ENCODE data around the gene ARHGEF7.

The ARHGEF7 gene

GRCh38 chr13:111130116-111130508 lies 15.0 kb downstream of the ARHGEF7 start:
- H3K4me3 ChIP-seq (ENCODE audit: low read depth in 1 of 2, low read length in 2 of 2), result no peak overlapping the region
- H3K36me3 ChIP-seq (ENCODE audit: control insufficient read depth in 1 of 2, insufficient read depth in 2 of 2, low read length in 2 of 2), result no peaks in the 10 kb centered on the region
- H3K27me3 ChIP-seq (ENCODE audit: control insufficient read depth in 1 of 2, insufficient read depth in 2 of 2, low read length in 2 of 2), result peaks cover 0 to 13% of the 10 kb centered on the region in 2 donors
- no peaks in the 10 kb centered on the region for H3K4me1 ChIP-seq (ENCODE audit: control insufficient read depth in 1 of 2, insufficient read depth in 2 of 2, low read length in 2 of 2)
- no peaks in the 10 kb centered on the region for H3K9me3 ChIP-seq (ENCODE audit: control insufficient read depth in 1 of 2, low read length in 2 of 2)
- no peak overlapping the region for H3K9ac ChIP-seq (ENCODE audit: low read depth in 1 of 2, low read length in 2 of 2)
- H3K27ac ChIP-seq (ENCODE audit: low read depth, low read length), result no peak overlapping the region

GRCh38 chr13:111131048-111131447 lies 15.9 kb downstream of the ARHGEF7 start:
- H3K27ac ChIP-seq (ENCODE audit: low read depth, low read length), result no peak overlapping the region
- no peaks in the 10 kb centered on the region for H3K4me1 ChIP-seq (ENCODE audit: control insufficient read depth in 1 of 2, insufficient read depth in 2 of 2, low read length in 2 of 2)
- no peaks in the 10 kb centered on the region for H3K36me3 ChIP-seq (ENCODE audit: control insufficient read depth in 1 of 2, insufficient read depth in 2 of 2, low read length in 2 of 2)
- peaks cover 0 to 13% of the 10 kb centered on the region in 2 donors for H3K27me3 ChIP-seq (ENCODE audit: control insufficient read depth in 1 of 2, insufficient read depth in 2 of 2, low read length in 2 of 2)
- H3K4me3 ChIP-seq (ENCODE audit: low read depth in 1 of 2, low read length in 2 of 2), result no peak overlapping the region
- H3K9me3 ChIP-seq (ENCODE audit: control insufficient read depth in 1 of 2, low read length in 2 of 2), result no peaks in the 10 kb centered on the region
- H3K9ac ChIP-seq (ENCODE audit: low read depth in 1 of 2, low read length in 2 of 2), result no peak overlapping the region

- Histone ChIP-seq H3K9ac (ENCODE audit: low read depth in 1 of 2, low read length in 2 of 2) (no peak overlapping the region), H3K4me1 (ENCODE audit: control insufficient read depth in 1 of 2, insufficient read depth in 2 of 2, low read length in 2 of 2) (no peaks in the 10 kb centered on the region), H3K36me3 (ENCODE audit: control insufficient read depth in 1 of 2, insufficient read depth in 2 of 2, low read length in 2 of 2) (no peaks in the 10 kb centered on the region), H3K4me3 (ENCODE audit: low read depth in 1 of 2, low read length in 2 of 2) (no peak overlapping the region), H3K9me3 (ENCODE audit: control insufficient read depth in 1 of 2, low read length in 2 of 2) (no peaks in the 10 kb centered on the region), H3K27ac (ENCODE audit: low read depth, low read length) (no peak overlapping the region), H3K27me3 (ENCODE audit: control insufficient read depth in 1 of 2, insufficient read depth in 2 of 2, low read length in 2 of 2) (peaks cover 0 to 9% of the 10 kb centered on the region in 2 donors)
These were observed 16.5 kb downstream of the ARHGEF7 start for GRCh38 chr13:111131611-111132010.

GRCh38 chr13:111132948-111133347 lies 17.8 kb downstream of the ARHGEF7 start:
- H3K4me1 ChIP-seq (ENCODE audit: control insufficient read depth in 1 of 2, insufficient read depth in 2 of 2, low read length in 2 of 2), result no peaks in the 10 kb centered on the region
- H3K36me3 ChIP-seq (ENCODE audit: control insufficient read depth in 1 of 2, insufficient read depth in 2 of 2, low read length in 2 of 2), result no peaks in the 10 kb centered on the region
- H3K27ac ChIP-seq (ENCODE audit: low read depth, low read length), result no peak overlapping the region
- H3K27me3 ChIP-seq (ENCODE audit: control insufficient read depth in 1 of 2, insufficient read depth in 2 of 2, low read length in 2 of 2), result peaks cover 2 to 6% of the 10 kb centered on the region in 2 donors
- H3K9ac ChIP-seq (ENCODE audit: low read depth in 1 of 2, low read length in 2 of 2), result no peak overlapping the region
- H3K9me3 ChIP-seq (ENCODE audit: control insufficient read depth in 1 of 2, low read length in 2 of 2), result no peaks in the 10 kb centered on the region
- no peak overlapping the region for H3K4me3 ChIP-seq (ENCODE audit: low read depth in 1 of 2, low read length in 2 of 2)

GRCh38 chr13:111139452-111139851 lies 24.3 kb downstream of the ARHGEF7 start:
- Histone ChIP-seq H3K27ac (ENCODE audit: low read depth, low read length) (no peak overlapping the region), H3K9ac (ENCODE audit: low read depth in 1 of 2, low read length in 2 of 2) (no peak overlapping the region), H3K36me3 (ENCODE audit: control insufficient read depth in 1 of 2, insufficient read depth in 2 of 2, low read length in 2 of 2) (no peaks in the 10 kb centered on the region), H3K27me3 (ENCODE audit: control insufficient read depth in 1 of 2, insufficient read depth in 2 of 2, low read length in 2 of 2) (peaks cover 10 to 15% of the 10 kb centered on the region in 2 donors), H3K9me3 (ENCODE audit: control insufficient read depth in 1 of 2, low read length in 2 of 2) (no peaks in the 10 kb centered on the region), H3K4me3 (ENCODE audit: low read depth in 1 of 2, low read length in 2 of 2) (no peak overlapping the region), H3K4me1 (ENCODE audit: control insufficient read depth in 1 of 2, insufficient read depth in 2 of 2, low read length in 2 of 2) (no peaks in the 10 kb centered on the region)

- Histone ChIP-seq H3K36me3 (ENCODE audit: control insufficient read depth in 1 of 2, insufficient read depth in 2 of 2, low read length in 2 of 2) (no peaks in the 10 kb centered on the region), H3K27me3 (ENCODE audit: control insufficient read depth in 1 of 2, insufficient read depth in 2 of 2, low read length in 2 of 2) (peaks cover 10 to 15% of the 10 kb centered on the region in 2 donors), H3K27ac (ENCODE audit: low read depth, low read length) (no peak overlapping the region), H3K9me3 (ENCODE audit: control insufficient read depth in 1 of 2, low read length in 2 of 2) (no peaks in the 10 kb centered on the region), H3K4me1 (ENCODE audit: control insufficient read depth in 1 of 2, insufficient read depth in 2 of 2, low read length in 2 of 2) (no peaks in the 10 kb centered on the region), H3K9ac (ENCODE audit: low read depth in 1 of 2, low read length in 2 of 2) (no peak overlapping the region), H3K4me3 (ENCODE audit: low read depth in 1 of 2, low read length in 2 of 2) (no peak overlapping the region)
These were observed 24.9 kb downstream of the ARHGEF7 start for GRCh38 chr13:111139873-111140561.

- H3K27ac ChIP-seq (ENCODE audit: low read depth, low read length), result no peak overlapping the region
- H3K36me3 ChIP-seq (ENCODE audit: control insufficient read depth in 1 of 2, insufficient read depth in 2 of 2, low read length in 2 of 2), result no peaks in the 10 kb centered on the region
- H3K9me3 ChIP-seq (ENCODE audit: control insufficient read depth in 1 of 2, low read length in 2 of 2), result no peaks in the 10 kb centered on the region
- no peak overlapping the region for H3K9ac ChIP-seq (ENCODE audit: low read depth in 1 of 2, low read length in 2 of 2)
- H3K4me3 ChIP-seq (ENCODE audit: low read depth in 1 of 2, low read length in 2 of 2), result no peak overlapping the region
- H3K27me3 ChIP-seq (ENCODE audit: control insufficient read depth in 1 of 2, insufficient read depth in 2 of 2, low read length in 2 of 2), result peaks cover 10 to 15% of the 10 kb centered on the region in 2 donors
- H3K4me1 ChIP-seq (ENCODE audit: control insufficient read depth in 1 of 2, insufficient read depth in 2 of 2, low read length in 2 of 2), result no peaks in the 10 kb centered on the region
These were observed 25.5 kb downstream of the ARHGEF7 start for GRCh38 chr13:111140562-111141105.

GRCh38 chr13:111142472-111142871 lies 27.4 kb downstream of the ARHGEF7 start:
- peaks cover 10 to 11% of the 10 kb centered on the region in 2 donors for H3K27me3 ChIP-seq (ENCODE audit: control insufficient read depth in 1 of 2, insufficient read depth in 2 of 2, low read length in 2 of 2)
- no peak overlapping the region for H3K27ac ChIP-seq (ENCODE audit: low read depth, low read length)
- no peaks in the 10 kb centered on the region for H3K4me1 ChIP-seq (ENCODE audit: control insufficient read depth in 1 of 2, insufficient read depth in 2 of 2, low read length in 2 of 2)
- H3K36me3 ChIP-seq (ENCODE audit: control insufficient read depth in 1 of 2, insufficient read depth in 2 of 2, low read length in 2 of 2), result no peaks in the 10 kb centered on the region
- no peaks in the 10 kb centered on the region for H3K9me3 ChIP-seq (ENCODE audit: control insufficient read depth in 1 of 2, low read length in 2 of 2)
- H3K9ac ChIP-seq (ENCODE audit: low read depth in 1 of 2, low read length in 2 of 2), result no peak overlapping the region
- no peak overlapping the region for H3K4me3 ChIP-seq (ENCODE audit: low read depth in 1 of 2, low read length in 2 of 2)

GRCh38 chr13:111143865-111144540 lies 28.9 kb downstream of the ARHGEF7 start:
- no peak overlapping the region for H3K9ac ChIP-seq (ENCODE audit: low read depth in 1 of 2, low read length in 2 of 2)
- no peak overlapping the region for H3K27ac ChIP-seq (ENCODE audit: low read depth, low read length)
- H3K4me3 ChIP-seq (ENCODE audit: low read depth in 1 of 2, low read length in 2 of 2), result no peak overlapping the region
- no peaks in the 10 kb centered on the region for H3K9me3 ChIP-seq (ENCODE audit: control insufficient read depth in 1 of 2, low read length in 2 of 2)
- H3K27me3 ChIP-seq (ENCODE audit: control insufficient read depth in 1 of 2, insufficient read depth in 2 of 2, low read length in 2 of 2), result peaks cover 12 to 13% of the 10 kb centered on the region in 2 donors
- H3K36me3 ChIP-seq (ENCODE audit: control insufficient read depth in 1 of 2, insufficient read depth in 2 of 2, low read length in 2 of 2), result no peaks in the 10 kb centered on the region
- H3K4me1 ChIP-seq (ENCODE audit: control insufficient read depth in 1 of 2, insufficient read depth in 2 of 2, low read length in 2 of 2), result no peaks in the 10 kb centered on the region

- Histone ChIP-seq H3K4me3 (ENCODE audit: low read depth in 1 of 2, low read length in 2 of 2) (no peak overlapping the region), H3K36me3 (ENCODE audit: control insufficient read depth in 1 of 2, insufficient read depth in 2 of 2, low read length in 2 of 2) (no peaks in the 10 kb centered on the region), H3K9ac (ENCODE audit: low read depth in 1 of 2, low read length in 2 of 2) (no peak overlapping the region), H3K9me3 (ENCODE audit: control insufficient read depth in 1 of 2, low read length in 2 of 2) (no peaks in the 10 kb centered on the region), H3K27ac (ENCODE audit: low read depth, low read length) (no peak overlapping the region), H3K4me1 (ENCODE audit: control insufficient read depth in 1 of 2, insufficient read depth in 2 of 2, low read length in 2 of 2) (no peaks in the 10 kb centered on the region), H3K27me3 (ENCODE audit: control insufficient read depth in 1 of 2, insufficient read depth in 2 of 2, low read length in 2 of 2) (peaks cover 10 to 12% of the 10 kb centered on the region in 2 donors)
These were observed 30.0 kb downstream of the ARHGEF7 start for GRCh38 chr13:111145071-111145470.
